ENCODE measurements around the gene SOWAHA.

DNA sequence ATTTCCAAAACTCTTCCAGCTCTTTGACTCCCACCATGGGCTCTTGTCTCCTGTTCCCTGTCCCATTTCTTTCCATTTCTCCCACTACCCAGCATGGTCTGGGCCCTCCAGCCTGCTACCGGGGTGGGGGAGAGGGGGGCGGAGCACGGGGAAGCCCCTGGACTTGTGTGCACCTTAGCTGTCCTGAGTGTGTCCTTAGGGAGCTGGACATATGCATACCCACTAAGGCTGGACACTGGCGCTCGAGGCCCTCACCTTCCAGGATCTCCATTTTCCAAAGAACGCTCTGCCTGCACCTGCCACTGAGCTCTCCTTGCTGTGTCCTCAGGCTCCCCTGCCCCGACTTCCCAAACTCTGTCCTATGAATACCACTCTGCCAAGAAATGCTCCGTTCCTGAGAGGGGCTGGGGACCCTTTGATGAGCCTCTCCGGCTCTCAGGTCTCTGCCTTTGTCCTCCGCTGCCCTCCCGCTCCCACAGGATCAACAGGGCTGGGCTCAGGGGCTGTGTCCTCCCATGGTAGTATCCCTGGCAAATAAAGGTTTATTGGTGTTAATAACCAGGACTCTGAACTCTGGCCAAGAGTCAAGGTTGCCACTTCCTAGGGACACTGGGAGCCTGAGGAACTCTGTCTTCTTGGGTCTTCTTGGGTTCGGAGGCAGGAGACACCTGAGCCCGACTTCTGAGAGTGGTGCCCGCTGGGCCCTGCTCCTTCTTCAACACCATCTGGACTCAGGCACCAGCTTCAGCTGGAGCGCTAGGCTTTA is 18.2 kb downstream of the SOWAHA start:
- TF ChIP-seq CTCF (IDR thresholded peaks at IDR 0.05; ENCODE audit: extremely low read depth in 1 of 2, insufficient read depth in 1 of 2, low read depth in 1 of 2, low read length in 2 of 2): no peak
- TF ChIP-seq EZH2 (IDR thresholded peaks at IDR 0.05; ENCODE audit: borderline replicate concordance, low read depth, low read length, severe bottlenecking): no peak
- no peak for TF ChIP-seq JUN (IDR thresholded peaks at IDR 0.05; ENCODE audit: borderline replicate concordance, insufficient read depth, insufficient read length, low read depth)
- no peak for TF ChIP-seq MAX (IDR thresholded peaks at IDR 0.05; ENCODE audit: insufficient read depth, insufficient read length)
- no peak for TF ChIP-seq POLR2AphosphoS5 (IDR thresholded peaks at IDR 0.05; ENCODE audit: insufficient read depth, low read depth, low read length)
- no peak for TF ChIP-seq POLR2A (IDR thresholded peaks at IDR 0.05; ENCODE audit: low read depth, low read length)
- no peak for TF ChIP-seq GATA2 (IDR thresholded peaks at IDR 0.05; ENCODE audit: insufficient read depth, insufficient read length, low read depth, low read length)
- no peak for TF ChIP-seq MYC (IDR thresholded peaks at IDR 0.05; ENCODE audit: low read depth, low read length)

Measured in endothelial cell of umbilical vein (primary cell).